ENCODE data around the gene APLP1.

Gene APLP1

DNA sequence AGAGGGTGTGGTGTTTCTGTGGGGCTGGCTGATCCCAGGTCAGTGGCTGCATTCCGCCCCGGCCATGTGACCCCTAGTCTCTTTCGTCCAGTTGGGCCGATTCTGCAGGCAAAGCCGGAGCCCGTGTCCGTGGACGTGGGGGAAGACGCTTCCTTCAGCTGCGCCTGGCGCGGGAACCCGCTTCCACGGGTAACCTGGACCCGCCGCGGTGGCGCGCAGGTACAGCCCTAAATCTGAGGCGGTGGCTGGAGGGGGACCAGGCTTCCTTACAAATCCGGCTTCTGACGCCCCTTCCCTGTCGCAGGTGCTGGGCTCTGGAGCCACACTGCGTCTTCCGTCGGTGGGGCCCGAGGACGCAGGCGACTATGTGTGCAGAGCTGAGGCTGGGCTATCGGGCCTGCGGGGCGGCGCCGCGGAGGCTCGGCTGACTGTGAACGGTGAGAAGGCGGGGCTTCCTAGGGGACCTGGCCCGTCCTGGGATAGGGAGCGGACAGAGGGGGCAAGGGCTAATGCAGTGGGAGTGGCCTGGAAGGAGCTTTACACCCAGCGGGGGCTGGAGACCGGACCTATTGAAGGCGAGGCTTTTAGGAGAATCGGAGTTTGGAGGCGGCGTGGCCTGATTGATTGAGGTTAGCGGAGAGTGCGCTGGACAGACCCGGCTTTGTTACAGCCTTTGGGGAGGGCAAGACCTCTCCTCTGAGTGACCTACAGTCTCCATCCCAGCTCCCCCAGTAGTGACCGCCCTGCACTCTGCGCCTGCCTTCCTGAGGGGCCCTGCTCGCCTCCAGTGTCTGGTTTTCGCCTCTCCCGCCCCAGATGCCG lies 7.3 kb upstream of the APLP1 start:
- ChIA-PET POLR2A (no interaction called here), CTCF (no interaction called here)
- DNase-seq (ENCODE audit: extremely low spot score): no peak
- TF ChIP-seq L3MBTL2 (conservative IDR thresholded peaks at IDR 0.05): no peak
- no peak for TF ChIP-seq LEF1 (IDR thresholded peaks at IDR 0.05; ENCODE audit: borderline replicate concordance)
- no peak for TF ChIP-seq FOXA1 (IDR thresholded peaks at IDR 0.05)
- no peak for TF ChIP-seq BHLHE40 (IDR thresholded peaks at IDR 0.05; ENCODE audit: borderline replicate concordance)
- TF ChIP-seq ELF4 (IDR thresholded peaks at IDR 0.05): no peak
- TF ChIP-seq SP1 (IDR thresholded peaks at IDR 0.05): no peak
- TF ChIP-seq TARDBP (IDR thresholded peaks at IDR 0.05): no peak
- no peak for TF ChIP-seq FOXK2 (IDR thresholded peaks at IDR 0.05)
- no peak for TF ChIP-seq SUZ12 (IDR thresholded peaks at IDR 0.05)
- TF ChIP-seq NFRKB (IDR thresholded peaks at IDR 0.05): no peak
- TF ChIP-seq ARNT (IDR thresholded peaks at IDR 0.05): no peak
- no peak for TF ChIP-seq FOXM1 (IDR thresholded peaks at IDR 0.05; ENCODE audit: borderline replicate concordance)
- TF ChIP-seq CTBP1 (IDR thresholded peaks at IDR 0.05; ENCODE audit: borderline replicate concordance): no peak
- TF ChIP-seq ZNF384 (IDR thresholded peaks at IDR 0.05): no peak
- TF ChIP-seq, protein P1, sequence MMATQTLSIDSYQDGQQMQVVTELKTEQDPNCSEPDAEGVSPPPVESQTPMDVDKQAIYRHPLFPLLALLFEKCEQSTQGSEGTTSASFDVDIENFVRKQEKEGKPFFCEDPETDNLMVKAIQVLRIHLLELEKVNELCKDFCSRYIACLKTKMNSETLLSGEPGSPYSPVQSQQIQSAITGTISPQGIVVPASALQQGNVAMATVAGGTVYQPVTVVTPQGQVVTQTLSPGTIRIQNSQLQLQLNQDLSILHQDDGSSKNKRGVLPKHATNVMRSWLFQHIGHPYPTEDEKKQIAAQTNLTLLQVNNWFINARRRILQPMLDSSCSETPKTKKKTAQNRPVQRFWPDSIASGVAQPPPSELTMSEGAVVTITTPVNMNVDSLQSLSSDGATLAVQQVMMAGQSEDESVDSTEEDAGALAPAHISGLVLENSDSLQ (IDR thresholded peaks at IDR 0.05): no peak
- TF ChIP-seq HDGF (IDR thresholded peaks at IDR 0.05; ENCODE audit: borderline replicate concordance): no peak

DNA sequence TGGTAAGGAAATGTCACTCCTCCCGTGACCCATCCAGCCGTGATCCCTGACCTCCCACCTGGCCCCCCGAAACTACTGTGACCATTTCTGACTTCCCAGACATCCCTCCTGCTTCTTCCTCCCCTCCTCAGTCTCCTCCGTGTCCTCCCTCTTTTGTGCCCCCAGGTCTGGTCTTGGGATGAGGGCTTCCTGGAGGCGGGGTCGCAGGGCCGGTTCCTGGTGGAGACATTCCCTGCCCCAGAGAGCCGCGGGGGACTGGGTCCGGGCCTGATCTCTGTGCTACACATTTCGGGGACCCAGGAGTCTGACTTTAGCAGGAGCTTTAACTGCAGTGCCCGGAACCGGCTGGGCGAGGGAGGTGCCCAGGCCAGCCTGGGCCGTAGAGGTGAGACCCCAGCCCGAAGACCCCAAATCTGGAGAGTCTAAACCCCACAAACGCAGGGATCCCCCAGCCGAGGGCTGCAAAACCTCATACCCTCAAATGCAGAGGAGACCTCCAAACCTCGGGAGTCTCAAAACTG lies 6.7 kb upstream of the APLP1 start:
- TF ChIP-seq BHLHE40 (IDR thresholded peaks at IDR 0.05; ENCODE audit: borderline replicate concordance) (no peak), SUZ12 (IDR thresholded peaks at IDR 0.05) (no peak), ZNF384 (IDR thresholded peaks at IDR 0.05) (no peak), LEF1 (IDR thresholded peaks at IDR 0.05; ENCODE audit: borderline replicate concordance) (no peak), CTBP1 (IDR thresholded peaks at IDR 0.05; ENCODE audit: borderline replicate concordance) (no peak), ELF4 (IDR thresholded peaks at IDR 0.05) (no peak), ARNT (IDR thresholded peaks at IDR 0.05) (no peak), FOXK2 (IDR thresholded peaks at IDR 0.05) (no peak), FOXA1 (IDR thresholded peaks at IDR 0.05) (no peak), NFRKB (IDR thresholded peaks at IDR 0.05) (no peak), HDGF (IDR thresholded peaks at IDR 0.05; ENCODE audit: borderline replicate concordance) (no peak), FOXM1 (IDR thresholded peaks at IDR 0.05; ENCODE audit: borderline replicate concordance) (no peak), SP1 (IDR thresholded peaks at IDR 0.05) (no peak), L3MBTL2 (conservative IDR thresholded peaks at IDR 0.05) (no peak), TARDBP (IDR thresholded peaks at IDR 0.05) (no peak)
- TF ChIP-seq, protein P1 (IDR thresholded peaks at IDR 0.05): no peak
- DNase-seq (ENCODE audit: extremely low spot score): no peak
- ChIA-PET POLR2A (no interaction called here), CTCF (no interaction called here)

DNA sequence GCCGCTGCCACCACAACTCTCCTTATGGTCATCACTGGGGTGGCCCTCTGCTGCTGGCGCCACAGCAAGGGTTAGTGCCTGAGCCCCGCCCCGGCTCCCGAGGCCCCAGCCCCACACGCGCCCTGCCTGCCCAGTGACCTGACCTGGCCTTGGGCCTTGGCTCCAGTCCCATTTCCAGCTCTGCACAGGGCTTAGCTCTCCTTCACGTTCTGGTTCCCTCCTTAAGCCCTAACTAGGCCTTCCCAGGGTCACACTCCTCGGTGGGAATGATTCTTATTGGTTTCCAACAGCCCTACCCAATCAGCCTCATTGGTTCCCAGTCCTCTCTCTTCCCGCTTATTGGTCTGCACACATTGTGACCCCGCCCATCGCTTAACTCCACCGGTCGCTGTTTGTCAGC lies 5.8 kb upstream of the APLP1 start:
- POLR2A ChIA-PET: no interaction called here

DNA sequence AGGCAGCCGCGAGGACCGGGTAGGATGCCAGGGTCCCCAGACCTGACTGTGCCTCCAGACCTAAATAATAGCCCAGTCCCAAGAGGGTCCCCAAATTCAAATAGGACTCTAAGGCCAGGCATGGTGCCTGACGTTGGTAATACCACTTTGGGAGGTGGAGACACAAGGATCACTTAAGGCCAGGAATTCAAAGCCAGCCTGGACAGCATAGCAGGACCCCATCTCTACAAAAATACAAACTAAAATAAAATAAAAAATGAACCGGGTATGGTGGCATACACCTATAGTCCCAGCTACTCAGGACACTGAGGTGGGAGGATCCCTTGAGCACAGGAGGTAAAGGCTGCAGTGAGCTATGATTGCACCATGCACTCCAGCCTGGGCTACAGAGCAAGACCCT lies 5.4 kb upstream of the APLP1 start:
- ChIA-PET CTCF (no interaction called here), POLR2A (no interaction called here)
- DNase-seq (ENCODE audit: extremely low spot score): no peak
- no peak for TF ChIP-seq HDGF (IDR thresholded peaks at IDR 0.05; ENCODE audit: borderline replicate concordance)
- TF ChIP-seq L3MBTL2 (conservative IDR thresholded peaks at IDR 0.05): no peak
- TF ChIP-seq ELF4 (IDR thresholded peaks at IDR 0.05): no peak
- TF ChIP-seq FOXM1 (IDR thresholded peaks at IDR 0.05; ENCODE audit: borderline replicate concordance): no peak
- no peak for TF ChIP-seq TARDBP (IDR thresholded peaks at IDR 0.05)
- TF ChIP-seq SUZ12 (IDR thresholded peaks at IDR 0.05): no peak
- no peak for TF ChIP-seq NFRKB (IDR thresholded peaks at IDR 0.05)
- no peak for TF ChIP-seq ARNT (IDR thresholded peaks at IDR 0.05)
- no peak for TF ChIP-seq BHLHE40 (IDR thresholded peaks at IDR 0.05; ENCODE audit: borderline replicate concordance)
- TF ChIP-seq ZNF384 (IDR thresholded peaks at IDR 0.05): no peak
- no peak for TF ChIP-seq FOXK2 (IDR thresholded peaks at IDR 0.05)
- TF ChIP-seq, protein P1 (IDR thresholded peaks at IDR 0.05): no peak
- TF ChIP-seq LEF1 (IDR thresholded peaks at IDR 0.05; ENCODE audit: borderline replicate concordance): no peak
- TF ChIP-seq FOXA1 (IDR thresholded peaks at IDR 0.05): no peak
- TF ChIP-seq CTBP1 (IDR thresholded peaks at IDR 0.05; ENCODE audit: borderline replicate concordance): no peak
- no peak for TF ChIP-seq SP1 (IDR thresholded peaks at IDR 0.05)

More for the DNA sequence above, 5.8 kb upstream of the APLP1 start:
- DNase-seq (ENCODE audit: extremely low spot score): no peak
- TF ChIP-seq ELF4 (IDR thresholded peaks at IDR 0.05): no peak
- no peak for TF ChIP-seq ZNF384 (IDR thresholded peaks at IDR 0.05)
- no peak for TF ChIP-seq FOXA1 (IDR thresholded peaks at IDR 0.05)
- no peak for TF ChIP-seq NFRKB (IDR thresholded peaks at IDR 0.05)
- no peak for TF ChIP-seq FOXK2 (IDR thresholded peaks at IDR 0.05)
- CTCF ChIA-PET: no interaction called here

DNA sequence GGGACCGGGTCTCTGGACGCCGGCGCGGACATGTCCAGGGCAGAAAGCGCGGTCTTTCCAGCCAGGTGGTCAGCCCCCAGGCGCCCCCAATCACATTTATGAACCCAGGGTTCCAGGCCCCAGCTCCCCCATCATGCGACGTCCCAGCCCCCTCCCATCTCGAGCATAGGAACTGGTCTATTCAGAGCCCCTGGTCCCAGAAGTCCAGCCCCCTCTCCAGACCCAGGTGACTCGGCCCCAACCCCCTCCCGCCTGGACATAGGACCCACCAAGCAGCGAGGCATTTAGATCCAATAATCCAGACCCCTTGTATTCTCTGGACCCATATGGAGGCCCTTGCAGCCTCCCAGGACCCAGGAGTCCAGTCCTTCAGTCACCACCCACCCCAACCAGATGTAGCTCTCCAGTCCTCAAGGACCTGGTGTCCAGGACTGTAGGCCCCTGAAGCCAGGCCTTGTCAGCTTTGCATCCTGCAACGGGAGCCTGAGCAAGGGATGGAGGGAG lies 501 bp downstream of the APLP1 start:
- POLR2A ChIA-PET: interaction anchor here (1.1 to 2.7 kb wide), 3 partner anchors 62 to 221 kb away, joined by 6 to 10 read pairs (median 8); partner anchors contain the start of genes COX6B1 and LIN37
- CTCF ChIA-PET: no interaction called here
- no peak for DNase-seq (ENCODE audit: extremely low spot score)
- TF ChIP-seq ELF4 (IDR thresholded peaks at IDR 0.05): no peak
- TF ChIP-seq HDGF (IDR thresholded peaks at IDR 0.05; ENCODE audit: borderline replicate concordance): no peak
- TF ChIP-seq NFRKB (IDR thresholded peaks at IDR 0.05): no peak
- no peak for TF ChIP-seq CTBP1 (IDR thresholded peaks at IDR 0.05; ENCODE audit: borderline replicate concordance)
- no peak for TF ChIP-seq TARDBP (IDR thresholded peaks at IDR 0.05)
- no peak for TF ChIP-seq L3MBTL2 (conservative IDR thresholded peaks at IDR 0.05)
- no peak for TF ChIP-seq ARNT (IDR thresholded peaks at IDR 0.05)
- no peak for TF ChIP-seq SP1 (IDR thresholded peaks at IDR 0.05)
- no peak for TF ChIP-seq LEF1 (IDR thresholded peaks at IDR 0.05; ENCODE audit: borderline replicate concordance)
- no peak for TF ChIP-seq ZNF384 (IDR thresholded peaks at IDR 0.05)
- no peak for TF ChIP-seq FOXM1 (IDR thresholded peaks at IDR 0.05; ENCODE audit: borderline replicate concordance)
- TF ChIP-seq FOXK2 (IDR thresholded peaks at IDR 0.05): no peak
- no peak for TF ChIP-seq FOXA1 (IDR thresholded peaks at IDR 0.05)
- TF ChIP-seq SUZ12 (IDR thresholded peaks at IDR 0.05): no peak
- TF ChIP-seq, protein P1 (IDR thresholded peaks at IDR 0.05): no peak

Data from HEK293T (cell line).